Neural cell (in vitro differentiated cells): ENCODE measurements around the gene ZNF672. TPM values are rescaled to one million over a fixed set of nuclear protein-coding genes. Genes with fewer than 3 reads are reported as not detected.

Experiments used
- H2AFZ ChIP-seq: fragments of 200-600, 300-800 bp; sonication (generic), shearing (Covaris generic); 2 replicates; pipeline ENCODE4 v1.6.0; 2014; ENCODE audit warnings: low read depth, mild to moderate bottlenecking, antibody characterized with exemption, low read length, moderate library complexity
- H3F3A ChIP-seq: fragments of 200-600 bp; shearing (Covaris generic); 2 replicates; pipeline ENCODE4 v1.6.1; 2016; ENCODE audit warnings: mild to moderate bottlenecking, moderate library complexity, mixed read lengths, antibody characterized with exemption, low read length; ENCODE audit not compliant: insufficient read depth, poor library complexity, severe bottlenecking
- H3K27ac ChIP-seq: fragments of 200-600, 300-800 bp; sonication (generic), shearing (Covaris generic); 2 replicates; pipeline ENCODE4 v1.5.1; 2014; ENCODE audit warnings: mild to moderate bottlenecking, low read length, moderate library complexity
- H3K27me3 ChIP-seq: fragments of 300-800, 200-600 bp; sonication (generic), shearing (Covaris generic); 2 replicates; pipeline ENCODE4 v1.6.0; 2014; ENCODE audit warnings: mild to moderate bottlenecking, low read depth, low read length, moderate library complexity; ENCODE audit not compliant: insufficient read depth
- H3K36me3 ChIP-seq: fragments of 300-800, 200-600 bp; sonication (generic), shearing (Covaris generic); 2 replicates; pipeline ENCODE4 v1.5.1; 2014; ENCODE audit warnings: mild to moderate bottlenecking, antibody characterized with exemption, low read length, moderate library complexity; ENCODE audit not compliant: insufficient read depth
- H3K4me2 ChIP-seq: fragments of 300-800, 200-600 bp; sonication (generic), shearing (Covaris generic); 2 replicates; pipeline ENCODE4 v1.6.0; 2014; ENCODE audit warnings: mild to moderate bottlenecking, low read length
- H3K4me3 ChIP-seq: fragments of 300-800, 200-600 bp; sonication (generic), shearing (Covaris generic); 2 replicates; pipeline ENCODE4 v1.5.1; 2014; ENCODE audit warnings: mild to moderate bottlenecking, low read length, moderate library complexity
- H3K79me2 ChIP-seq: fragments of 200-600 bp; shearing (Covaris generic); replicated peaks from 2 replicates; pipeline ENCODE4 v1.6.0; 2014; ENCODE audit warnings: mild to moderate bottlenecking, low read length, moderate library complexity; ENCODE audit not compliant: insufficient read depth
- H3K9ac ChIP-seq: fragments of 300-800, 200-600 bp; sonication (generic), shearing (Covaris generic); 2 replicates; pipeline ENCODE4 v1.6.1; 2016; ENCODE audit warnings: mild to moderate bottlenecking, low read length, mixed read lengths
- H3K9me2 ChIP-seq: fragments of 200-600 bp; shearing (Covaris generic); 2 replicates; pipeline ENCODE4 v1.6.1; 2016; ENCODE audit warnings: mild to moderate bottlenecking, low read length, mixed read lengths; ENCODE audit not compliant: insufficient read depth
- H3K9me3 ChIP-seq: fragments of 200-600, 300-800 bp; sonication (generic), shearing (Covaris generic); 2 replicates; pipeline ENCODE4 v1.6.1; 2016; ENCODE audit warnings: mild to moderate bottlenecking, mixed run types, low read length, moderate library complexity, mixed read lengths
- H4K20me1 ChIP-seq: fragments of 200-600 bp; shearing (Covaris generic); 2 replicates; pipeline ENCODE4 v1.6.1; 2016; ENCODE audit warnings: mild to moderate bottlenecking, mixed run types; ENCODE audit not compliant: insufficient read depth
- EP300 ChIP-seq: fragments of 450-650 bp; conservative IDR thresholded peaks from 2 replicates; pipeline ENCODE4 v1.6.1; 2014; ENCODE audit warnings: antibody characterized with exemption, mild to moderate bottlenecking, moderate library complexity; ENCODE audit not compliant: poor library complexity, severe bottlenecking
- EZH2 ChIP-seq: fragments of 200-600, 300-800 bp; shearing (Covaris generic), sonication (generic); IDR thresholded peaks from 2 replicates; pipeline ENCODE4 v1.6.1; 2014; ENCODE audit warnings: antibody characterized with exemption, low read length, borderline replicate concordance, mild to moderate bottlenecking; ENCODE audit not compliant: insufficient read depth, poor library complexity, severe bottlenecking
- MXI1 ChIP-seq: fragments of 450-650 bp; conservative IDR thresholded peaks from 2 replicates; pipeline ENCODE4 v1.6.1; 2014; ENCODE audit warnings: antibody characterized with exemption, mild to moderate bottlenecking; ENCODE audit not compliant: poor library complexity, severe bottlenecking
- POLR2AphosphoS5 ChIP-seq: IDR thresholded peaks from 2 replicates; pipeline ENCODE4 v1.6.1; 2012
- RAD21 ChIP-seq: fragments of 450-650 bp; conservative IDR thresholded peaks from 2 replicates; pipeline ENCODE4 v1.6.1; 2014; ENCODE audit warnings: antibody characterized with exemption, mild to moderate bottlenecking, moderate library complexity
- SMC3 ChIP-seq: fragments of 450-650 bp; conservative IDR thresholded peaks from 2 replicates; pipeline ENCODE4 v1.6.1; 2014; ENCODE audit warnings: antibody characterized with exemption, mild to moderate bottlenecking, moderate library complexity; ENCODE audit not compliant: poor library complexity
- TAF1 ChIP-seq: IDR thresholded peaks from 2 replicates; pipeline ENCODE4 v1.6.1; 2012; ENCODE audit warnings: low read depth
- polyA plus RNA-seq: library from polyadenylated mRNA; depleted of rRNA; stranded (reverse); fragments of >200 nt; gene quantifications from 2 replicates; pipeline ENCODE4 v1.2.3, GENCODE V29; 2014
- TF ChIP-seq, protein P1 (sequence below): fragments of 450-650 bp; IDR thresholded peaks from 2 replicates; pipeline ENCODE4 v1.5.1; 2014; ENCODE audit warnings: antibody characterized with exemption, mild to moderate bottlenecking, moderate library complexity; ENCODE audit not compliant: poor library complexity, severe bottlenecking
- TF ChIP-seq, protein P2 (sequence below): IDR thresholded peaks from 2 replicates; pipeline ENCODE4 v1.6.1; 2012; ENCODE audit warnings: borderline replicate concordance

Gene ZNF672
- polyA plus RNA-seq, 1 donor from 2014 or later, result 22.9 TPM

DNA sequence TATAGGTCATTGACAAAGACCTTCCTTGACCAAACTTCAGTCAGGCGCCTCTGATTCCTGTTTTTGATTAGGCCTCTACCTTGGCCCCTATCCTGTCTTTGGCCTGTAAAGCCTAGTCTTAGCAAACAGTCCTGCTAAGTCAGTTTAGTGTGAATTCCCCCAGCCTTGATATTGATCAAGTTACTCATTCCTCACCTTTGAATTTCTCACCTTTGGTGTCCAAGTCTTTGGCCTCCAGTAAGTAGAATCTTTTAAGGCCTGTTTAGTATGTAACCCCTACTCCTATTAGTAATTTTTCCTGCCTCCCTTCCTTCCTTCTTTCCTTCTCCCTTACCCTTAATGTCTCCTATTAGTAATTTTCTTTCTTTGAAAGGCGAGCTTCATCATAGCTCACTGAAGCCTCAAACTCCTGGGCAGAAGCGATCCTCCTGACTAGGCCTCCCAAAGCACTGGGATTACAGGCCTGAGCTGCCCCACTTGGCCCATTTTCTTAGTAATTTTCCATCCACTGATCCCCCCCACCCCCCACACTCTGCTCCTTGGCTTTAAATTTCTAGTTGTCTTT is 33.9 kb downstream of the ZNF672 start (continued):
- TF ChIP-seq EZH2, result no peak
- no peak for TF ChIP-seq RAD21
- TF ChIP-seq TAF1, result no peak
- no peak for TF ChIP-seq MXI1

DNA sequence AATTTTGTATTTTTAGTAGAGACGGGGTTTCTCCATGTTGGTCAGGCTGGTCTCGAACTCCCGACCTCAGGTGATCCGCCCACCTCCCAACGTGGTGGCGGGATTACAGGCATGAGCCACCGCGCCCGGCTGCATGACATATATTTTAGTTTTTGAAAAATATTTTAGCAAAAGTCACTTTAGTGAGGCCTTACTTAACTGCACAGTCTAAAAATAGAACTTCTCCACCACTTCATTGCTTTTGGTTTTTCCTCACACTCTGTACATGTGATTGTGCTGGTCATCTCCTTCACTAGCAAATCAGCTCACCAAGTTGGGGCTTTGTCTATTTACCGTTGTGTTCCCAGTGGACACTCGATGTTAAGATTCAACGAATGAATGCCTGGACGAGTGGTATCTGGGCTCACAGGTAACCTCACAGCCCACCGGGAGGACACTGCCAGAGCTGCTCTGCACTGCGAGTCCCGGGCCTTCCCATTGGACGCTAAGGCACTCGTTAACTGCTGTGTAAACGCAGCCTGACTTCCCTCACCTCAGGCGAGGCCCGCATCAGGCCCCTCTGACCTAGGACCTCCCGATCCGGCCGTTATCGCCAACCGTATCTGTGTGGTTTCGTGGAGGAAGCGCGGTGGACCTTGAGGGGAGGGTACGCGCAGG is 34.9 kb downstream of the ZNF672 start:
- Histone ChIP-seq H3K9me2 (no peaks in the 10 kb centered on the region), H3F3A (peaks cover 9% of the 10 kb centered on the region), H3K27me3 (no peaks in the 10 kb centered on the region), H2AFZ (peak overlapping the region; percentile 49), H3K79me2 (no peaks in the 10 kb centered on the region), H3K4me2 (peak overlapping the region; percentile 43), H3K36me3 (no peaks in the 10 kb centered on the region), H3K27ac (peak overlapping the region; percentile 95), H3K4me3 (peak overlapping the region; percentile 82), H3K9me3 (no peaks in the 10 kb centered on the region), H3K9ac (peak overlapping the region; percentile 81), H4K20me1 (no peaks in the 10 kb centered on the region)
- TF ChIP-seq MXI1, result peak; percentile 76
- TF ChIP-seq POLR2AphosphoS5, result peak; percentile 14
- TF ChIP-seq, protein P1, sequence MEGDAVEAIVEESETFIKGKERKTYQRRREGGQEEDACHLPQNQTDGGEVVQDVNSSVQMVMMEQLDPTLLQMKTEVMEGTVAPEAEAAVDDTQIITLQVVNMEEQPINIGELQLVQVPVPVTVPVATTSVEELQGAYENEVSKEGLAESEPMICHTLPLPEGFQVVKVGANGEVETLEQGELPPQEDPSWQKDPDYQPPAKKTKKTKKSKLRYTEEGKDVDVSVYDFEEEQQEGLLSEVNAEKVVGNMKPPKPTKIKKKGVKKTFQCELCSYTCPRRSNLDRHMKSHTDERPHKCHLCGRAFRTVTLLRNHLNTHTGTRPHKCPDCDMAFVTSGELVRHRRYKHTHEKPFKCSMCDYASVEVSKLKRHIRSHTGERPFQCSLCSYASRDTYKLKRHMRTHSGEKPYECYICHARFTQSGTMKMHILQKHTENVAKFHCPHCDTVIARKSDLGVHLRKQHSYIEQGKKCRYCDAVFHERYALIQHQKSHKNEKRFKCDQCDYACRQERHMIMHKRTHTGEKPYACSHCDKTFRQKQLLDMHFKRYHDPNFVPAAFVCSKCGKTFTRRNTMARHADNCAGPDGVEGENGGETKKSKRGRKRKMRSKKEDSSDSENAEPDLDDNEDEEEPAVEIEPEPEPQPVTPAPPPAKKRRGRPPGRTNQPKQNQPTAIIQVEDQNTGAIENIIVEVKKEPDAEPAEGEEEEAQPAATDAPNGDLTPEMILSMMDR, result no peak

DNA sequence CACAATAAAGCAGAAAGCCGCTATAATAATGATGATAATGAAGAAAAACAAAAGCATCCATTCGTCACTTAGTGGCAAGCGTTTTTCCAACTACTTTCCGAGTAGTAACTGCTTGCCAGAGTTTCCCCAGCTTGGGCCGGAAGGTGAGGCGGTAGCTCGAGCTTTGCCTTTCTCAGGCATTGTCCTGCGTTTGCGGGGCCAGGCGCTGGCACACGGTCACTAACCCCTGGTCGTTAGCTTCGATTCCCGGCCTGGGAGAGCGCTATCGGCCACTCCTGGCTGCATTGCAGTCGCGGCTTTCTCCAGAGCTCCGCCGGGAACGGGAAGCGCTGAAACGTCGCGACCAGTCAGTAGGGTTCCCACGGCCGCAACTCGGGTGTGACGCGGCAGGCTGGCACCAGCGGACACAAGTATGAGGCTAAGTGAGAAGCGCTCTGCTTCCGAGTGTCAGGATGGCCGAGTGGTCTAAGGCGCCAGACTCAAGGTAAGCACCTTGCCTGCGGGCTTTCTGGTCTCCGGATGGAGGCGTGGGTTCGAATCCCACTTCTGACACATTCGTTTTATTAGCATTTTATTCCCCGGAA is 35.5 kb downstream of the ZNF672 start:
- TF ChIP-seq RAD21 (no peak), EZH2 (no peak), TAF1 (no peak), SMC3 (no peak), MXI1 (peak; percentile 58), EP300 (no peak), POLR2AphosphoS5 (peak; percentile 36)
- TF ChIP-seq, protein P1, result no peak
- TF ChIP-seq, protein P2, sequence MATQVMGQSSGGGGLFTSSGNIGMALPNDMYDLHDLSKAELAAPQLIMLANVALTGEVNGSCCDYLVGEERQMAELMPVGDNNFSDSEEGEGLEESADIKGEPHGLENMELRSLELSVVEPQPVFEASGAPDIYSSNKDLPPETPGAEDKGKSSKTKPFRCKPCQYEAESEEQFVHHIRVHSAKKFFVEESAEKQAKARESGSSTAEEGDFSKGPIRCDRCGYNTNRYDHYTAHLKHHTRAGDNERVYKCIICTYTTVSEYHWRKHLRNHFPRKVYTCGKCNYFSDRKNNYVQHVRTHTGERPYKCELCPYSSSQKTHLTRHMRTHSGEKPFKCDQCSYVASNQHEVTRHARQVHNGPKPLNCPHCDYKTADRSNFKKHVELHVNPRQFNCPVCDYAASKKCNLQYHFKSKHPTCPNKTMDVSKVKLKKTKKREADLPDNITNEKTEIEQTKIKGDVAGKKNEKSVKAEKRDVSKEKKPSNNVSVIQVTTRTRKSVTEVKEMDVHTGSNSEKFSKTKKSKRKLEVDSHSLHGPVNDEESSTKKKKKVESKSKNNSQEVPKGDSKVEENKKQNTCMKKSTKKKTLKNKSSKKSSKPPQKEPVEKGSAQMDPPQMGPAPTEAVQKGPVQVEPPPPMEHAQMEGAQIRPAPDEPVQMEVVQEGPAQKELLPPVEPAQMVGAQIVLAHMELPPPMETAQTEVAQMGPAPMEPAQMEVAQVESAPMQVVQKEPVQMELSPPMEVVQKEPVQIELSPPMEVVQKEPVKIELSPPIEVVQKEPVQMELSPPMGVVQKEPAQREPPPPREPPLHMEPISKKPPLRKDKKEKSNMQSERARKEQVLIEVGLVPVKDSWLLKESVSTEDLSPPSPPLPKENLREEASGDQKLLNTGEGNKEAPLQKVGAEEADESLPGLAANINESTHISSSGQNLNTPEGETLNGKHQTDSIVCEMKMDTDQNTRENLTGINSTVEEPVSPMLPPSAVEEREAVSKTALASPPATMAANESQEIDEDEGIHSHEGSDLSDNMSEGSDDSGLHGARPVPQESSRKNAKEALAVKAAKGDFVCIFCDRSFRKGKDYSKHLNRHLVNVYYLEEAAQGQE, result no peak
- peak overlapping the region; percentile 82 for H3K4me3 ChIP-seq
- H2AFZ ChIP-seq, result peak overlapping the region; percentile 49
- no peaks in the 10 kb centered on the region for H3K79me2 ChIP-seq
- H3F3A ChIP-seq, result peaks cover 9% of the 10 kb centered on the region
- H4K20me1 ChIP-seq, result no peaks in the 10 kb centered on the region
- peak overlapping the region; percentile 43 for H3K4me2 ChIP-seq
- H3K36me3 ChIP-seq, result no peaks in the 10 kb centered on the region
- no peaks in the 10 kb centered on the region for H3K9me2 ChIP-seq
- H3K9ac ChIP-seq, result peak overlapping the region; percentile 81
- no peaks in the 10 kb centered on the region for H3K9me3 ChIP-seq
- peak overlapping the region; percentile 95 for H3K27ac ChIP-seq
- H3K27me3 ChIP-seq, result no peaks in the 10 kb centered on the region
